Measurements from ENCODE around the gene ITPR2. TPM values are rescaled to one million over a fixed set of nuclear protein-coding genes. Genes with fewer than 3 reads are reported as not detected.

Gene ITPR2
- total RNA-seq, 1 experiment from 2014 or later: 26.0 TPM

DNA sequence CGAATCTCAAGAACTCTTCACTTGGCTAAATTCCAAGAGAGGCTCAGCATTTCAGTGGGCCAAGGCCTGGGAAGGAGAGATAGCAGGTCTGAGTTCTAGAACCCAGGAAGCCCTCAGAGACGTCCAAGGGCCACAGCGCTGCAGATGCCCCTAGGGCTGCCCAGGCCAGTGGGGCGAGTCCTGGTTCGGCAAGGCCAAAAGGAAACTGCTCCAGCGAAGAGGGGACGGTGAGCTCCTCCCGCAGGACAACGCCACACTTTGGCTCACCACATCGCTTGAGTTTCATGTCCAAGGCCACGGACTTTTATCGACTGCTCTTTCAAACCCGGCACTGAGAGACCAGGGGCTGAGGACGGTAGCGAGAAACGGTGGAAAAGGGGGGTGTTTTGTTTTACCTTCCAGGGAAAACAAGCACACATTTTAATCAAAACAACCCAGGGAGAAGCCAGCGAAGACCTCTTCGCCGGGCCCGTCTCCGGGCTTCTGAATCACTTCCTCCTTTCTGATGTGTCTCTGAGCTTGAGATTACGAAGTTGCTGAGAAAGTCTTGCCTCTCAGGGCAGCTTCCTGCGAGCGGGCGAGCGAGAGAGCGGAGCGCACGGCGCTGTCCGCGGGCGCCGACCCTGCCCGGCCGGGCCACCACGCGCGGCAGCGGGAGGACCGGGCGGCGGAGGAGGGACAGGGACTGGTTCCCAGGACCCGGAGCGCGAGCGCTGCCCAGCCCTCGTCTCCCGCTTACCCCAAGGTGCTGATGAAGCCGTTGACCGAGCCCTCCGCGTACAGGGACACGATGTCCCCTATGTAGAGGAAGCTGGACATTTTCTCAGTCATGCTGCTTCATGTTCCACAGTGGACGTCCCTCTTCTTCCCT lies 808 bp downstream of the ITPR2 start:
- intact Hi-C loops (cut with micrococcal nuclease; ENCODE audit: unreplicated experiment): loop anchor here (2.0 to 10.0 kb wide), 4 partner anchors 87 to 731 kb away; no protein-coding TSS in a partner anchor
- peaks cover 21% of the 10 kb centered on the region for H3K79me2 ChIP-seq (ENCODE audit: low read depth)
- CTCF ChIA-PET: interaction anchor here (0.6 to 1.3 kb wide), 6 partner anchors 14 to 707 kb away, joined by 3 to 8 read pairs (median 6); partner anchors contain the start of genes BHLHE41 and TM7SF3

DNA sequence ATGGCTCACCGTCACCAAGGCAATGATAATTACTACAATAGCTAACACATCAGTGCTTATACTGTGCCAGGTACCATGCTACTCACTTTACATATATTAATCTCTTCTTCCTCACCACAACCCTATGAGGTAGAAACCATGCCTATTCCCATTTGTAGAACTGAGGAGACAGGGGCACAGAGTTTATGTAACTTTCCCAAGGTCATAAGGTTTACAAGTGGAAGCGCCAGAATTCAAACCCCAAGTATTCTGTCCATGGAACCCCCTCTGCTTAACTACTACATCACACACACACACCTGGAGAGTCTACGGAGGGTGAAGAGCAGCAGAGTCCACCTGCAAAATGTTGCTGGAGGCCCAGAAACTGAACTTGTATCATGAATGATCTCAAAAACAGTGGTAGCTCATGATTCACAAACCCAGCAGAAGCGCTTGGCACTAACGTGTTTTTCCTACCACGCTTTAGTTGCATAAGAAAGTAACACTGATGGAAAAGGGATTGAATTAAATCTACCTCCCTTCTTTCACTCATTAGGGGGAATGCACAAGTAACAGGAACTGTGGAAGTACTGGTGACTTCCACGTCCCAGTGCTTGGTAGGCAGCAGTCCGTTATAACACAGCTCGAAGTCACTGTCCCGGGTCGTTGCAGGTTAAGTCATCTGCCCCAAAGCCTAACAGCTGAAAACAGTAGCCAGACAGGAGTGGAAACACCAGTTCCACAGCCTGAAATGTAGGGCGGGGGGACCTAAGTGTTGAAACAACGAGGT lies 2.0 kb downstream of the ITPR2 start:
- Histone ChIP-seq H3K36me3 (ENCODE audit: low read depth) (no peaks in the 10 kb centered on the region), H3F3A (ENCODE audit: insufficient read depth, low read depth) (peaks cover 9% of the 10 kb centered on the region; the same call in 1 of the 2 replicates), H3K4me1 (replicated peaks; ENCODE audit: insufficient read depth) (peaks cover 14% of the 10 kb centered on the region), H3K79me2 (ENCODE audit: low read depth) (peaks cover 25% of the 10 kb centered on the region), H3K27me3 (ENCODE audit: insufficient read depth, low read depth) (no peaks in the 10 kb centered on the region), H3K9me3 (ENCODE audit: insufficient read depth, low read depth) (no peaks in the 10 kb centered on the region), H2AFZ (no peak overlapping the region), H3K4me2 (peak overlapping the region; percentile 47), H3K27ac (no peak overlapping the region), H4K20me1 (ENCODE audit: insufficient read depth) (no peaks in the 10 kb centered on the region), H3K4me3 (no peak overlapping the region), H3K9me2 (ENCODE audit: insufficient read depth) (no peaks in the 10 kb centered on the region)
- ChIA-PET CTCF (no interaction called here), POLR2A (ENCODE audit: unreplicated experiment) (interaction anchor here (0.7 kb wide), 1 partner anchor 41 kb away, joined by 5 read pairs; no protein-coding TSS in a partner anchor)
- TF ChIP-seq CTCF (conservative IDR thresholded peaks at IDR 0.05) (no peak), EZH2 (IDR thresholded peaks at IDR 0.05; ENCODE audit: low read depth) (no peak)
- BruUV-seq (replicated peaks): TSS peak; percentile 22
- no peak for DNase-seq
- intact Hi-C loops (cut with micrococcal nuclease; ENCODE audit: unreplicated experiment): loop anchor here (5.0 to 10.0 kb wide), 2 partner anchors 124 to 556 kb away; no protein-coding TSS in a partner anchor

More for the DNA sequence above, 808 bp downstream of the ITPR2 start:
- Histone ChIP-seq H3K9me3 (ENCODE audit: insufficient read depth, low read depth) (no peaks in the 10 kb centered on the region), H3K27ac (peak overlapping the region; percentile 61), H3K4me3 (peak overlapping the region; percentile 83), H3K36me3 (ENCODE audit: low read depth) (no peaks in the 10 kb centered on the region), H3K4me1 (replicated peaks; ENCODE audit: insufficient read depth) (peaks cover 14% of the 10 kb centered on the region), H2AFZ (peak overlapping the region; percentile 97), H3K4me2 (peak overlapping the region; percentile 98), H3K9me2 (ENCODE audit: insufficient read depth) (no peaks in the 10 kb centered on the region), H3K27me3 (ENCODE audit: insufficient read depth, low read depth) (no peaks in the 10 kb centered on the region), H3F3A (ENCODE audit: insufficient read depth, low read depth) (peaks cover 9% of the 10 kb centered on the region; the same call in 1 of the 2 replicates), H4K20me1 (ENCODE audit: insufficient read depth) (no peaks in the 10 kb centered on the region)
- no peak for TF ChIP-seq CTCF (conservative IDR thresholded peaks at IDR 0.05)
- no peak for TF ChIP-seq EZH2 (IDR thresholded peaks at IDR 0.05; ENCODE audit: low read depth)
- POLR2A ChIA-PET (ENCODE audit: unreplicated experiment): interaction anchor here (0.6 to 1.2 kb wide), 4 partner anchors 42 to 679 kb away, joined by 3 to 6 read pairs (median 4); no protein-coding TSS in a partner anchor
- TSS peak; percentile 45 for BruUV-seq (replicated peaks)
- DNase-seq: peak; percentile 63 to 66

DNA sequence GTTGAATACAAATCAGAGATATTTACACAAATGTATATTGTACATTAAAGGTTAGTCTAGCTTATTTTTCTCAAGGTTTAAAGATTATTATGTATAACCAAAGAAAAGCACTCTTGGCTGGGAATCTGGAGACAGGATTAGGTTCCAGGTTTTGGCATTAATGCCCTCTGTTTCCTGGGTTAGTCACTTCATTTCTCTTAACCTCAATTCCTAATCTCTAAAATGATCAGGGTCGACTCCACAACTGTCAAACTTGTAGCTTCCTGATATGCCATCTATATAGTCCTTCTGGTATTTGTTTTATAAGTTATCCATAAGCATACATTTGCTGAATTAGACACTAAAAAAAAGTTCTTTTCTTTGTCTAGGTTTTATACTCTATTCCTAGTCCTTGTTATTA lies 2.6 kb downstream of the ITPR2 start:
- no peak overlapping the region for H3K27ac ChIP-seq
- no peak overlapping the region for H2AFZ ChIP-seq
- CTCF ChIA-PET: no interaction called here
- H3K4me2 ChIP-seq: peak overlapping the region; percentile 47; the same call in 1 of the 2 replicates
- H4K20me1 ChIP-seq (ENCODE audit: insufficient read depth): no peaks in the 10 kb centered on the region
- no peaks in the 10 kb centered on the region for H3K36me3 ChIP-seq (ENCODE audit: low read depth)
- H3K9me2 ChIP-seq (ENCODE audit: insufficient read depth): no peaks in the 10 kb centered on the region
- peaks cover 25% of the 10 kb centered on the region for H3K79me2 ChIP-seq (ENCODE audit: low read depth)
- no TSS peak for BruUV-seq (replicated peaks)
- DNase-seq: no peak
- H3K4me3 ChIP-seq: no peak overlapping the region
- no peaks in the 10 kb centered on the region for H3K9me3 ChIP-seq (ENCODE audit: insufficient read depth, low read depth)
- H3K27me3 ChIP-seq (ENCODE audit: insufficient read depth, low read depth): no peaks in the 10 kb centered on the region
- intact Hi-C loops (cut with micrococcal nuclease; ENCODE audit: unreplicated experiment): loop anchor here (5.0 to 10.0 kb wide), 2 partner anchors 123 to 556 kb away; no protein-coding TSS in a partner anchor
- peaks cover 9% of the 10 kb centered on the region; the same call in 1 of the 2 replicates for H3F3A ChIP-seq (ENCODE audit: insufficient read depth, low read depth)
- POLR2A ChIA-PET (ENCODE audit: unreplicated experiment): no interaction called here
- peaks cover 14% of the 10 kb centered on the region for H3K4me1 ChIP-seq (replicated peaks; ENCODE audit: insufficient read depth)
- no peak for TF ChIP-seq CTCF (conservative IDR thresholded peaks at IDR 0.05)
- no peak for TF ChIP-seq EZH2 (IDR thresholded peaks at IDR 0.05; ENCODE audit: low read depth)

Data from PC-9 (cell line).